HEK293 (cell line): ENCODE measurements around the gene CACNA1C.

Source experiments
- CTCF ChIA-PET: fragments of 350-600 bp; formaldehyde crosslinking; extraction: SDS; loops from one replicate; lab custom pipeline; 2021; ENCODE audit warnings: antibody characterized with exemption; lab: Yijun Ruan, JAX
- POLR2A ChIA-PET: fragments of 300-600 bp; formaldehyde crosslinking; extraction: SDS; loops from one replicate; lab custom pipeline; 2020; ENCODE audit warnings: antibody characterized with exemption, inconsistent platforms; lab: Yijun Ruan, JAX
- H3K27ac ChIP-seq: fragments of 200-500 bp; sonication (Bioruptor generic); 2 replicates; pipeline ENCODE4 v1.5.1; 2014; ENCODE audit warnings: low read depth, low read length, control low read depth, inconsistent platforms; ENCODE audit errors: extremely low read depth
- H3K36me3 ChIP-seq, 2 experiments: fragments of 200-500 bp in 1 of 2; sonication (Bioruptor generic) in 1 of 2; 1 replicate in 1 of 2; 2 replicates in 1 of 2; pipeline ENCODE4 v1.5.1; 2014 to 2017; ENCODE audit warnings: inconsistent platforms in 2 of 2, low read length in 2 of 2; ENCODE audit not compliant: control insufficient read depth in 2 of 2, insufficient read depth in 1 of 2
- H3K4me1 ChIP-seq: fragments of 200-500 bp; sonication (Bioruptor generic); 2 replicates; pipeline ENCODE4 v1.5.1; 2014; ENCODE audit warnings: mild to moderate bottlenecking, low read length, inconsistent platforms; ENCODE audit not compliant: control insufficient read depth, insufficient read depth
- H3K4me3 ChIP-seq: 2 replicates; pipeline ENCODE4 v1.5.1; 2011; ENCODE audit warnings: low read depth, mild to moderate bottlenecking, control low read depth, low read length, moderate library complexity
- H3K9me3 ChIP-seq: fragments of 200-500 bp; sonication (Bioruptor generic); 2 replicates; pipeline ENCODE4 v1.5.1; 2014; ENCODE audit warnings: low read depth, low read length, inconsistent platforms; ENCODE audit not compliant: control insufficient read depth, insufficient read depth
- IKZF3 ChIP-seq: fragments of 450-650 bp; IDR thresholded peaks from 2 replicates; pipeline ENCODE4 v1.5.0; 2018; ENCODE audit warnings: missing biosample characterization, mild to moderate bottlenecking, missing genetic modification characterization, moderate library complexity
- MZF1 ChIP-seq: fragments of 450-650 bp; formaldehyde crosslinking; IDR thresholded peaks from 2 replicates; pipeline ENCODE4 v1.5.1; 2017; ENCODE audit warnings: missing biosample characterization, missing genetic modification characterization, borderline replicate concordance
- SALL2 ChIP-seq: fragments of 450-650 bp; formaldehyde crosslinking; IDR thresholded peaks from 2 replicates; pipeline ENCODE4 v1.5.0; 2017; ENCODE audit warnings: missing biosample characterization, mild to moderate bottlenecking, missing genetic modification characterization, borderline replicate concordance
- SP3 ChIP-seq: fragments of 450-650 bp; formaldehyde crosslinking; IDR thresholded peaks from 2 replicates; pipeline ENCODE4 v1.5.1; 2016; ENCODE audit warnings: missing biosample characterization, missing genetic modification characterization
- YY2 ChIP-seq: fragments of 450-650 bp; formaldehyde crosslinking; IDR thresholded peaks from 2 replicates; pipeline ENCODE4 v1.5.1; 2016; ENCODE audit warnings: missing biosample characterization, missing genetic modification characterization
- ZNF16 ChIP-seq: fragments of 450-650 bp; formaldehyde crosslinking; IDR thresholded peaks from 2 replicates; pipeline ENCODE4 v1.5.1; 2016; ENCODE audit warnings: low read depth, missing biosample characterization, missing genetic modification characterization
- ZNF221 ChIP-seq: fragments of 450-650 bp; formaldehyde crosslinking; IDR thresholded peaks from 2 replicates; pipeline ENCODE4 v1.5.1; 2017; ENCODE audit warnings: missing biosample characterization, missing genetic modification characterization, borderline replicate concordance
- ZNF324 ChIP-seq: fragments of 450-650 bp; formaldehyde crosslinking; IDR thresholded peaks from 2 replicates; pipeline ENCODE4 v1.5.1; 2016; ENCODE audit warnings: missing biosample characterization, missing genetic modification characterization
- ZNF398 ChIP-seq: fragments of 450-650 bp; formaldehyde crosslinking; IDR thresholded peaks from 2 replicates; pipeline ENCODE4 v1.5.1; 2017; ENCODE audit warnings: missing biosample characterization, missing genetic modification characterization
- ZNF433 ChIP-seq: fragments of 450-650 bp; formaldehyde crosslinking; IDR thresholded peaks from 2 replicates; pipeline ENCODE4 v1.5.1; 2016; ENCODE audit warnings: missing biosample characterization, missing genetic modification characterization, low read depth
- ZNF501 ChIP-seq: fragments of 450-650 bp; formaldehyde crosslinking; IDR thresholded peaks from 2 replicates; pipeline ENCODE4 v1.5.1; 2016; ENCODE audit warnings: missing biosample characterization, missing genetic modification characterization
- ZNF692 ChIP-seq: fragments of 450-650 bp; formaldehyde crosslinking; IDR thresholded peaks from 2 replicates; pipeline ENCODE4 v1.5.1; 2016; ENCODE audit warnings: missing biosample characterization, missing genetic modification characterization
- TF ChIP-seq, protein P1 (sequence below): fragments of 450-650 bp; formaldehyde crosslinking; IDR thresholded peaks from 2 replicates; pipeline ENCODE4 v1.5.1; 2016; ENCODE audit warnings: missing biosample characterization, missing genetic modification characterization
- TF ChIP-seq, protein P2 (sequence below): sonication (generic); formaldehyde crosslinking; IDR thresholded peaks from 2 replicates; pipeline ENCODE4 v1.8.1; 2022; ENCODE audit warnings: mild to moderate bottlenecking, moderate library complexity, missing genetic modification reagents

The CACNA1C gene

GRCh38 chr12:2354151-2354991, 301.6 kb downstream of the CACNA1C start:
- H3K27ac ChIP-seq = no peak overlapping the region
- TF ChIP-seq ZNF16 (no peak), ZNF398 (tag by site-specific recombination) (no peak), MZF1 (tag by site-specific recombination) (no peak), ZNF501 (tag by site-specific recombination) (no peak), IKZF3 (tag by site-specific recombination) (no peak), ZNF433 (tag by site-specific recombination) (no peak), ZNF324 (tag by site-specific recombination) (no peak), SALL2 (tag by site-specific recombination) (no peak), ZNF692 (no peak)
- TF ChIP-seq, protein P1, sequence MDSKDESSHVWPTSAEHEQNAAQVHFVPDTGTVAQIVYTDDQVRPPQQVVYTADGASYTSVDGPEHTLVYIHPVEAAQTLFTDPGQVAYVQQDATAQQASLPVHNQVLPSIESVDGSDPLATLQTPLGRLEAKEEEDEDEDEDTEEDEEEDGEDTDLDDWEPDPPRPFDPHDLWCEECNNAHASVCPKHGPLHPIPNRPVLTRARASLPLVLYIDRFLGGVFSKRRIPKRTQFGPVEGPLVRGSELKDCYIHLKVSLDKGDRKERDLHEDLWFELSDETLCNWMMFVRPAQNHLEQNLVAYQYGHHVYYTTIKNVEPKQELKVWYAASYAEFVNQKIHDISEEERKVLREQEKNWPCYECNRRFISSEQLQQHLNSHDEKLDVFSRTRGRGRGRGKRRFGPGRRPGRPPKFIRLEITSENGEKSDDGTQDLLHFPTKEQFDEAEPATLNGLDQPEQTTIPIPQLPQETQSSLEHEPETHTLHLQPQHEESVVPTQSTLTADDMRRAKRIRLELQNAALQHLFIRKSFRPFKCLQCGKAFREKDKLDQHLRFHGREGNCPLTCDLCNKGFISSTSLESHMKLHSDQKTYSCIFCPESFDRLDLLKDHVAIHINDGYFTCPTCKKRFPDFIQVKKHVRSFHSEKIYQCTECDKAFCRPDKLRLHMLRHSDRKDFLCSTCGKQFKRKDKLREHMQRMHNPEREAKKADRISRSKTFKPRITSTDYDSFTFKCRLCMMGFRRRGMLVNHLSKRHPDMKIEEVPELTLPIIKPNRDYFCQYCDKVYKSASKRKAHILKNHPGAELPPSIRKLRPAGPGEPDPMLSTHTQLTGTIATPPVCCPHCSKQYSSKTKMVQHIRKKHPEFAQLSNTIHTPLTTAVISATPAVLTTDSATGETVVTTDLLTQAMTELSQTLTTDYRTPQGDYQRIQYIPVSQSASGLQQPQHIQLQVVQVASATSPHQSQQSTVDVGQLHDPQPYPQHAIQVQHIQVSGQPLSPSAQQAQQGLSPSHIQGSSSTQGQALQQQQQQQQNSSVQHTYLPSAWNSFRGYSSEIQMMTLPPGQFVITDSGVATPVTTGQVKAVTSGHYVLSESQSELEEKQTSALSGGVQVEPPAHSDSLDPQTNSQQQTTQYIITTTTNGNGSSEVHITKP (tag by site-specific recombination) = no peak
- TF ChIP-seq, protein P2, sequence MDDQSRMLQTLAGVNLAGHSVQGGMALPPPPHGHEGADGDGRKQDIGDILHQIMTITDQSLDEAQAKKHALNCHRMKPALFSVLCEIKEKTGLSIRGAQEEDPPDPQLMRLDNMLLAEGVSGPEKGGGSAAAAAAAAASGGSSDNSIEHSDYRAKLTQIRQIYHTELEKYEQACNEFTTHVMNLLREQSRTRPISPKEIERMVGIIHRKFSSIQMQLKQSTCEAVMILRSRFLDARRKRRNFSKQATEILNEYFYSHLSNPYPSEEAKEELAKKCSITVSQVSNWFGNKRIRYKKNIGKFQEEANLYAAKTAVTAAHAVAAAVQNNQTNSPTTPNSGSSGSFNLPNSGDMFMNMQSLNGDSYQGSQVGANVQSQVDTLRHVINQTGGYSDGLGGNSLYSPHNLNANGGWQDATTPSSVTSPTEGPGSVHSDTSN (CRISPR knock-in tag) = no peak
- no peaks in the 10 kb centered on the region for H3K36me3 ChIP-seq
- H3K4me1 ChIP-seq = no peaks in the 10 kb centered on the region
- CTCF ChIA-PET = interaction anchor here (0.6 to 1.3 kb wide), 3 partner anchors 12 to 300 kb away, joined by 3 read pairs; no protein-coding TSS in a partner anchor
- H3K4me3 ChIP-seq = no peak overlapping the region
- H3K9me3 ChIP-seq = no peaks in the 10 kb centered on the region
- POLR2A ChIA-PET = no interaction called here

- Histone ChIP-seq H3K4me1 (no peaks in the 10 kb centered on the region), H3K27ac (no peak overlapping the region), H3K36me3 (no peaks in the 10 kb centered on the region), H3K4me3 (no peak overlapping the region), H3K9me3 (no peaks in the 10 kb centered on the region)
- POLR2A ChIA-PET = no interaction called here
- CTCF ChIA-PET = interaction anchor here (0.6 to 0.8 kb wide), 3 partner anchors 11 to 299 kb away, joined by 3 to 4 read pairs (median 3); no protein-coding TSS in a partner anchor
- TF ChIP-seq SP3 (no peak), ZNF221 (no peak), YY2 (no peak)
Measured at GRCh38 chr12:2355198-2355597, 302.4 kb downstream of the CACNA1C start.
